ENCODE data around the gene PIGV. TPM values are rescaled to one million over a fixed set of nuclear protein-coding genes. Genes with fewer than 3 reads are reported as not detected.

PIGV gene
- total and polyA plus RNA-seq, 9 donors: 9.2 to 15.4 (median 10.9) TPM

- Histone ChIP-seq H3K36me3 (no peaks in the 10 kb centered on the region), H3K4me3 (no peak overlapping the region), H3K27ac (no peak overlapping the region), H3K9me3 (no peaks in the 10 kb centered on the region), H3K4me1 (ENCODE audit: insufficient read depth) (peaks cover 10% of the 10 kb centered on the region), H3K27me3 (no peaks in the 10 kb centered on the region)
- no peak for DNase-seq
- intact Hi-C loops (cut with DNase I): loop anchor here in 1 of 4 donors (10.0 kb wide), 1 partner anchor 50 kb away; no protein-coding TSS in a partner anchor
- TF ChIP-seq EP300 (IDR thresholded peaks at IDR 0.05) (no peak), POLR2A (IDR thresholded peaks at IDR 0.05) (no peak)
- 83 to 90% (median 89%) methylated on average over 3 of the region's 3 CpGs for WGBS, 3 donors
Measured at GRCh38 chr1:26824731-26825130, 37.0 kb downstream of the PIGV start.

GRCh38 chr1:26826261-26827105 is 38.7 kb downstream of the PIGV start, which contains the start of gene ZDHHC18:
ZDHHC18 (plus strand) TSS chr1:26826688; CDS start chr1:26826805, 117 bp downstream.
- WGBS, 3 donors: 0 to 1% (median 1%) methylated on average over 40 to 107 of the region's 107 CpGs
- Histone ChIP-seq H3K4me3 (peak within 1 kb of the TSS; percentile 92), H3K4me1 (ENCODE audit: insufficient read depth) (peaks cover 11% of the 10 kb centered on the region), H3K36me3 (no peaks in the 10 kb centered on the region), H3K9me3 (no peaks in the 10 kb centered on the region), H3K27me3 (no peaks in the 10 kb centered on the region), H3K27ac (peak within 1 kb of the TSS; percentile 69 to 74)
- TF ChIP-seq POLR2A (IDR thresholded peaks at IDR 0.05): no peak
- peak in 2 of 3 donors; percentile 62 to 78 for TF ChIP-seq CTCF (IDR thresholded peaks at IDR 0.05)
- intact Hi-C loops (cut with DNase I): loop anchor here in 1 of 4 donors (10.0 kb wide), 1 partner anchor 48 kb away; no protein-coding TSS in a partner anchor
- DNase-seq: peak; percentile 65 to 83 (median 74)

- 1 to 3% (median 1%) methylated on average over 17 of the region's 17 CpGs for WGBS, 3 donors
- H3K4me3 ChIP-seq: peak overlapping the region; percentile 92
- intact Hi-C loops (cut with DNase I): loop anchor here in 1 of 4 donors (10.0 kb wide), 1 partner anchor 48 kb away; no protein-coding TSS in a partner anchor
- H3K4me1 ChIP-seq (ENCODE audit: insufficient read depth): peaks cover 11% of the 10 kb centered on the region
- TF ChIP-seq EP300 (IDR thresholded peaks at IDR 0.05) (no peak), POLR2A (IDR thresholded peaks at IDR 0.05) (no peak), CTCF (IDR thresholded peaks at IDR 0.05) (no peak)
- H3K27me3 ChIP-seq: no peaks in the 10 kb centered on the region
- H3K9me3 ChIP-seq: no peaks in the 10 kb centered on the region
- DNase-seq: peak in 2 of 5 donors; percentile 40
- H3K36me3 ChIP-seq: no peaks in the 10 kb centered on the region
- H3K27ac ChIP-seq: peak overlapping the region; percentile 40 to 74
Measured at GRCh38 chr1:26827106-26827604, 39.4 kb downstream of the PIGV start.

- Histone ChIP-seq H3K4me1 (ENCODE audit: insufficient read depth) (peaks cover 11% of the 10 kb centered on the region), H3K36me3 (no peaks in the 10 kb centered on the region), H3K27me3 (no peaks in the 10 kb centered on the region), H3K9me3 (no peaks in the 10 kb centered on the region), H3K27ac (peak overlapping the region; percentile 40 to 74), H3K4me3 (peak overlapping the region; percentile 92)
- intact Hi-C loops (cut with DNase I): loop anchor here in 1 of 4 donors (10.0 kb wide), 1 partner anchor 47 kb away; no protein-coding TSS in a partner anchor
- no peak for TF ChIP-seq CTCF (IDR thresholded peaks at IDR 0.05)
- TF ChIP-seq EP300 (IDR thresholded peaks at IDR 0.05): no peak
- no peak for TF ChIP-seq POLR2A (IDR thresholded peaks at IDR 0.05)
- 11 to 14% (median 13%) methylated on average over 11 of the region's 11 CpGs for WGBS, 3 donors
- DNase-seq: peak in 3 of 5 donors; percentile 30 to 49 (median 32)
Measured at GRCh38 chr1:26827663-26828062, 39.9 kb downstream of the PIGV start.

Measured in ovary (tissue), 9 donors.